GM18519 (cell line): Measurements from ENCODE around the gene RUNX1.

Source experiments
- ATAC-seq: cut with Tn5 transposase; IDR thresholded peaks from one replicate; pipeline ENCODE4 v1.9.1; 2021; ENCODE audit warnings: mild to moderate bottlenecking, moderate library complexity; ENCODE audit not compliant: unreplicated experiment, low FRiP score

RUNX1 gene

GRCh38 chr21:34870246-34870645 lies 178.9 kb downstream of the RUNX1 start:
- ATAC-seq: no peak

GRCh38 chr21:34869545-34869944 lies 179.6 kb downstream of the RUNX1 start:
- no peak for ATAC-seq

- no peak for ATAC-seq
Observed at GRCh38 chr21:34867785-34868184, 181.3 kb downstream of the RUNX1 start.

- peak; percentile 89 for ATAC-seq
Observed at GRCh38 chr21:34865400-34866241, 183.5 kb downstream of the RUNX1 start.

- ATAC-seq: no peak
Observed at GRCh38 chr21:34864370-34865149, 184.5 kb downstream of the RUNX1 start.

- no peak for ATAC-seq
Observed at GRCh38 chr21:34862951-34863350, 186.2 kb downstream of the RUNX1 start.

- ATAC-seq: no peak
Observed at GRCh38 chr21:34861258-34861657, 187.8 kb downstream of the RUNX1 start.

GRCh38 chr21:34859976-34860653 lies 189.0 kb downstream of the RUNX1 start:
- no peak for ATAC-seq

- no peak for ATAC-seq
Observed at GRCh38 chr21:34858559-34858958, 190.5 kb downstream of the RUNX1 start.

- no peak for ATAC-seq
Observed at GRCh38 chr21:34857874-34858273, 191.2 kb downstream of the RUNX1 start.

- ATAC-seq: no peak
Observed at GRCh38 chr21:34857122-34857713, 191.9 kb downstream of the RUNX1 start.

- no peak for ATAC-seq
Observed at GRCh38 chr21:34852448-34852847, 196.7 kb downstream of the RUNX1 start.

- no peak for ATAC-seq
Observed at GRCh38 chr21:34850166-34850690, 198.9 kb downstream of the RUNX1 start.

- ATAC-seq: no peak
Observed at GRCh38 chr21:34846601-34847112, 202.4 kb downstream of the RUNX1 start.

- ATAC-seq: peak; percentile 91
Observed at GRCh38 chr21:34845521-34846451, 203.3 kb downstream of the RUNX1 start.

- no peak for ATAC-seq
Observed at GRCh38 chr21:34844924-34845238, 204.2 kb downstream of the RUNX1 start.

- ATAC-seq: no peak
Observed at GRCh38 chr21:34844013-34844923, 204.8 kb downstream of the RUNX1 start.

GRCh38 chr21:34843562-34843961 lies 205.5 kb downstream of the RUNX1 start:
- ATAC-seq: no peak
